AG10803 (cell line): ENCODE measurements around the gene GMDS.

Experiments used
- DNase-seq: peaks from one replicate; pipeline ENCODE4 v3.0.0; 2010; ENCODE audit warnings: low read depth
- H3K4me3 ChIP-seq: 2 replicates; pipeline ENCODE4 v1.5.1; 2011; ENCODE audit warnings: mild to moderate bottlenecking, low read length, control low read depth
- CTCF ChIP-seq: conservative IDR thresholded peaks from 2 replicates; pipeline ENCODE4 v1.5.1; 2011; ENCODE audit warnings: mild to moderate bottlenecking, low read length, control low read depth, inconsistent platforms

Gene GMDS

GRCh38 chr6:1636971-1637871, 608.2 kb downstream of the GMDS start:
- DNase-seq: no peak
- H3K4me3 ChIP-seq: no peak overlapping the region
- TF ChIP-seq CTCF: no peak

GRCh38 chr6:1636272-1636825, 609.1 kb downstream of the GMDS start:
- H3K4me3 ChIP-seq: no peak overlapping the region
- no peak for TF ChIP-seq CTCF
- DNase-seq: no peak

- no peak for TF ChIP-seq CTCF
- H3K4me3 ChIP-seq: no peak overlapping the region
- no peak for DNase-seq
These were observed 609.9 kb downstream of the GMDS start for GRCh38 chr6:1635305-1636010.

- no peak for TF ChIP-seq CTCF
- DNase-seq: no peak
- H3K4me3 ChIP-seq: no peak overlapping the region
These were observed 611.3 kb downstream of the GMDS start for GRCh38 chr6:1634081-1634480.

- no peak for TF ChIP-seq CTCF
- H3K4me3 ChIP-seq: no peak overlapping the region
- DNase-seq: no peak
These were observed 611.9 kb downstream of the GMDS start for GRCh38 chr6:1633366-1634021.

- H3K4me3 ChIP-seq: no peak overlapping the region
- no peak for TF ChIP-seq CTCF
- DNase-seq: no peak
These were observed 614.2 kb downstream of the GMDS start for GRCh38 chr6:1631251-1631650.
